GM23338 (cell line): Measurements from ENCODE around the gene PRR36. TPM values are rescaled to one million over a fixed set of nuclear protein-coding genes. Genes with fewer than 3 reads are reported as not detected.

Source experiments
- ATAC-seq: fragments of 200-7000 bp; cut with Tn5 transposase; 3 replicates; pipeline ENCODE4 v1.9.1; 2020
- DNase-seq: peaks from one replicate; pipeline ENCODE4 v3.0.0-alpha.2; 2015; ENCODE audit warnings: low spot score
- H2AFZ ChIP-seq: fragments of 200-600 bp; sonication (generic); 2 replicates; pipeline ENCODE4 v1.8.0; 2016; ENCODE audit warnings: antibody characterized with exemption, mild to moderate bottlenecking, moderate library complexity
- H3F3A ChIP-seq: fragments of 200-600 bp; sonication (generic); replicated peaks from 2 replicates; pipeline ENCODE4 v1.8.0; 2017; ENCODE audit warnings: antibody characterized with exemption, mixed run types, low read depth
- H3K27ac ChIP-seq: fragments of 200-600 bp; sonication (generic); 2 replicates; pipeline ENCODE4 v1.6.1; 2016; ENCODE audit warnings: low read depth
- H3K27me3 ChIP-seq: fragments of 200-600 bp; sonication (generic); 2 replicates; pipeline ENCODE4 v1.8.0; 2016; ENCODE audit warnings: mild to moderate bottlenecking, mixed run types, moderate library complexity; ENCODE audit not compliant: insufficient read depth
- H3K36me3 ChIP-seq: fragments of 200-600 bp; sonication (generic); 2 replicates; pipeline ENCODE4 v1.8.0; 2016; ENCODE audit warnings: mild to moderate bottlenecking; ENCODE audit not compliant: insufficient read depth
- H3K4me1 ChIP-seq: fragments of 200-600 bp; sonication (generic); 2 replicates; pipeline ENCODE4 v1.8.0; 2016; ENCODE audit warnings: mild to moderate bottlenecking, moderate library complexity; ENCODE audit not compliant: insufficient read depth
- H3K4me2 ChIP-seq: fragments of 200-600 bp; sonication (generic); 2 replicates; pipeline ENCODE4 v1.7.1; 2017; ENCODE audit warnings: mixed run types
- H3K4me3 ChIP-seq: fragments of 200-600 bp; sonication (generic); 2 replicates; pipeline ENCODE4 v1.6.1; 2016; ENCODE audit warnings: mixed run types
- H3K79me2 ChIP-seq: fragments of 200-600 bp; sonication (generic); replicated peaks from 2 replicates; pipeline ENCODE4 v1.8.0; 2017; ENCODE audit warnings: mild to moderate bottlenecking; ENCODE audit not compliant: insufficient read depth
- H3K9me2 ChIP-seq: fragments of 200-600 bp; sonication (generic); 2 replicates; pipeline ENCODE4 v1.8.0; 2017; ENCODE audit not compliant: insufficient read depth
- H4K20me1 ChIP-seq: fragments of 200-600 bp; sonication (generic); replicated peaks from 2 replicates; pipeline ENCODE4 v1.8.0; 2017; ENCODE audit warnings: mild to moderate bottlenecking; ENCODE audit not compliant: insufficient read depth
- H3K27ac Mint-ChIP-seq: 2 replicates; pipeline ENCODE4 v1.8.0; 2020; ENCODE audit warnings: inconsistent platforms, mild to moderate bottlenecking, moderate library complexity, mixed read lengths
- H3K27me3 Mint-ChIP-seq: 3 replicates; pipeline ENCODE4 v1.8.0; 2022; ENCODE audit warnings: low read depth, mild to moderate bottlenecking, moderate library complexity, mixed read lengths, inconsistent platforms; ENCODE audit not compliant: insufficient read depth, poor library complexity
- H3K36me3 Mint-ChIP-seq: 3 replicates; pipeline ENCODE4 v1.8.0; 2021; ENCODE audit warnings: low read depth, mild to moderate bottlenecking, inconsistent platforms, moderate library complexity, mixed read lengths
- H3K4me1 Mint-ChIP-seq: 3 replicates; pipeline ENCODE4 v1.8.0; 2020; ENCODE audit warnings: mild to moderate bottlenecking, inconsistent platforms, mixed read lengths
- H3K4me3 Mint-ChIP-seq: 3 replicates; pipeline ENCODE4 v1.8.0; 2021; ENCODE audit warnings: moderate library complexity, mild to moderate bottlenecking, inconsistent platforms, mixed read lengths
- H3K9me3 Mint-ChIP-seq: 3 replicates; pipeline ENCODE4 v1.8.0; 2020; ENCODE audit warnings: moderate library complexity, mild to moderate bottlenecking, inconsistent platforms, mixed read lengths
- CREB1 ChIP-seq: fragments of 250-450 bp; sonication (Bioruptor Pico); IDR thresholded peaks from 2 replicates; pipeline ENCODE4 v1.5.0; 2020; ENCODE audit warnings: low read depth, mild to moderate bottlenecking, moderate library complexity
- CTCF ChIP-seq, 2 experiments: fragments of 200-600 bp in 1 of 2; sonication (generic) in 1 of 2; conservative IDR thresholded peaks; 2 replicates each; pipeline versions ENCODE4 v1.5.1 to v1.6.1; 2016 to 2017; ENCODE audit warnings: antibody characterized with exemption in 2 of 2, low read depth in 2 of 2, mild to moderate bottlenecking in 2 of 2, moderate library complexity in 1 of 2
- ETS1 ChIP-seq: IDR thresholded peaks from 2 replicates; pipeline ENCODE4 v1.6.1; 2016; ENCODE audit warnings: antibody characterized with exemption
- EZH2 ChIP-seq: fragments of 200-600 bp; sonication (generic); IDR thresholded peaks from one replicate; pipeline ENCODE4 v1.8.0; 2017; ENCODE audit warnings: antibody characterized with exemption, mild to moderate bottlenecking, low read depth; ENCODE audit not compliant: unreplicated experiment
- JUNB ChIP-seq: IDR thresholded peaks from one replicate; pipeline ENCODE4 v1.6.1; 2016; ENCODE audit warnings: antibody characterized with exemption; ENCODE audit not compliant: unreplicated experiment
- NANOG ChIP-seq: IDR thresholded peaks from 2 replicates; pipeline ENCODE4 v1.6.1; 2016; ENCODE audit warnings: antibody characterized with exemption, borderline replicate concordance
- POLR2AphosphoS5 ChIP-seq: IDR thresholded peaks from 2 replicates; pipeline ENCODE4 v1.6.1; 2016; ENCODE audit warnings: antibody characterized with exemption, low read depth
- ZNF114 ChIP-seq: fragments of 250-450 bp; sonication (Bioruptor Pico); IDR thresholded peaks from 2 replicates; pipeline ENCODE4 v1.5.0; 2020; ENCODE audit warnings: mild to moderate bottlenecking, moderate library complexity
- ZNF331 ChIP-seq: fragments of 250-450 bp; sonication (Bioruptor Pico); IDR thresholded peaks from 2 replicates; pipeline ENCODE4 v1.5.0; 2020; ENCODE audit warnings: low read depth, mild to moderate bottlenecking, moderate library complexity
- polyA plus RNA-seq: library from polyadenylated mRNA; unstranded; fragments of >200 nt; fragmentation: Nextera tagmentation; extraction: Ambion mirVana; gene quantifications from 2 replicates; pipeline ENCODE4 v1.2.1, GENCODE V29; 2016
- total RNA-seq: library from RNA; depleted of rRNA; stranded (reverse); fragments of >200 nt; shearing (Covaris generic); gene quantifications from 2 replicates; pipeline ENCODE4 v1.2.3, GENCODE V29; 2014
- TF ChIP-seq, protein P1 (sequence below): IDR thresholded peaks from one replicate; pipeline ENCODE4 v1.6.1; 2018; ENCODE audit warnings: antibody characterized with exemption; ENCODE audit not compliant: unreplicated experiment

The PRR36 gene
- total and polyA plus RNA-seq, 2 experiments from 2014 or later = 17.6 to 17.9 TPM

DNA sequence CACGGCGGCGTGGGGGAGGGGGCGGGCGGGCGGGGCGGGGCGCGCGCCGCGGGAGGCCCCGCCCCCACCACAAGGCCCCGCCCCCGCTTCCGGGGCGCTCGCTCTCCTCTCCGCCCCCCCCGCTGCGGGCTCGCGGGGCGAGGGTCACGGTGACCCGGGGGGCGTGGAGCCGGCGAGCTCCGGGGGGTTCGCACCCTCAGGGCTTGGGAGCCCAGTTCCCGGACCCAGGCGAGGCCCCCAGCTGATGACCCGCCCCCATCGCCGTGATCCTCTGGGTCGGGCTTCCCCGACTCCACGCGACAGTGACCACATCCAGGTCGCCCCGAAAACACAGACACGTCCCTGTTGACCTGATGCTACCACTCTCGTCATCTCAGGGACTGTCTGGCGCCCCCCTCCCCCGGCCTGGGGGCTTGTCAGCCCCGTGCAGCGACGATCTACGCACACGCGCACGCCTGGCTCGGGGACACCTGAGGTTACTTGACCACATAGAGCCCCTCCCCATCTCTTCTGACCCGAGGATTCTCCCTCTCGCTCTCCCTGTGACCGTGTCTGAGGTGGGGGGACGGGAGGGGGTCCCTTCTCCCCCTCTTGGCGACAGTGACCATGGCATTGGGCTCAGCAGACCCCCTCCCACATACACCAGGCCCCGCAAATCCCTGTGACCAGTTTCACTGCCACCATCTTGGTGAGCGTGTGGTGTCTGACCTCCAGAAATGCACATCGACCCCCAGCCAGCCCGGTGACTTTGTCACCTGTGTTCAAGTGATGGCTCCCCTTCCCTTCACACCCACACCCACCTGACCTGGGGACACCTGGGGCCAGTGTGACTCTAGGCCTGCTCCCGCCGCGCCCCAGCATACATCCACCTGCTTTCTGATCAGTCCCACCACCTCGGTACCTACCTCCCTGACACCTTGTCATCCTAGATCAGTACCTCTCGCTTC, 30.2 kb upstream of the PRR36 start (continued):
- TF ChIP-seq CTCF (conservative IDR thresholded peaks at IDR 0.05; ENCODE audit: low read depth in 2 of 2) (no peak), EZH2 (no peak), ETS1 (no peak), ZNF331 (CRISPR knock-in tag) (no peak), JUNB (no peak), ZNF114 (no peak), POLR2AphosphoS5 (no peak), NANOG (no peak)
- TF ChIP-seq, protein P1, sequence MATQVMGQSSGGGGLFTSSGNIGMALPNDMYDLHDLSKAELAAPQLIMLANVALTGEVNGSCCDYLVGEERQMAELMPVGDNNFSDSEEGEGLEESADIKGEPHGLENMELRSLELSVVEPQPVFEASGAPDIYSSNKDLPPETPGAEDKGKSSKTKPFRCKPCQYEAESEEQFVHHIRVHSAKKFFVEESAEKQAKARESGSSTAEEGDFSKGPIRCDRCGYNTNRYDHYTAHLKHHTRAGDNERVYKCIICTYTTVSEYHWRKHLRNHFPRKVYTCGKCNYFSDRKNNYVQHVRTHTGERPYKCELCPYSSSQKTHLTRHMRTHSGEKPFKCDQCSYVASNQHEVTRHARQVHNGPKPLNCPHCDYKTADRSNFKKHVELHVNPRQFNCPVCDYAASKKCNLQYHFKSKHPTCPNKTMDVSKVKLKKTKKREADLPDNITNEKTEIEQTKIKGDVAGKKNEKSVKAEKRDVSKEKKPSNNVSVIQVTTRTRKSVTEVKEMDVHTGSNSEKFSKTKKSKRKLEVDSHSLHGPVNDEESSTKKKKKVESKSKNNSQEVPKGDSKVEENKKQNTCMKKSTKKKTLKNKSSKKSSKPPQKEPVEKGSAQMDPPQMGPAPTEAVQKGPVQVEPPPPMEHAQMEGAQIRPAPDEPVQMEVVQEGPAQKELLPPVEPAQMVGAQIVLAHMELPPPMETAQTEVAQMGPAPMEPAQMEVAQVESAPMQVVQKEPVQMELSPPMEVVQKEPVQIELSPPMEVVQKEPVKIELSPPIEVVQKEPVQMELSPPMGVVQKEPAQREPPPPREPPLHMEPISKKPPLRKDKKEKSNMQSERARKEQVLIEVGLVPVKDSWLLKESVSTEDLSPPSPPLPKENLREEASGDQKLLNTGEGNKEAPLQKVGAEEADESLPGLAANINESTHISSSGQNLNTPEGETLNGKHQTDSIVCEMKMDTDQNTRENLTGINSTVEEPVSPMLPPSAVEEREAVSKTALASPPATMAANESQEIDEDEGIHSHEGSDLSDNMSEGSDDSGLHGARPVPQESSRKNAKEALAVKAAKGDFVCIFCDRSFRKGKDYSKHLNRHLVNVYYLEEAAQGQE = no peak

- DNase-seq (peak; percentile 100), ATAC-seq (peak; percentile 75)
- H3K4me1 ChIP-seq = peaks cover 11% of the 10 kb centered on the region
- H3K27me3 ChIP-seq = no peaks in the 10 kb centered on the region
- Mint-ChIP-seq H3K27me3 (peaks cover 29% of the 10 kb centered on the region), H3K27ac (peak within 1 kb of the TSS; percentile 97), H3K4me1 (peaks cover 19% of the 10 kb centered on the region), H3K4me3 (peak within 1 kb of the TSS; percentile 91), H3K9me3 (peaks cover 6% of the 10 kb centered on the region; the same call in 1 of the 3 replicates), H3K36me3 (peaks cover 17% of the 10 kb centered on the region; the same call in 2 of the 3 replicates)
- H3K27ac ChIP-seq = peak within 1 kb of the TSS; percentile 94
- H4K20me1 ChIP-seq = no peaks in the 10 kb centered on the region; the same call in 1 of the 2 replicates
- H3K4me2 ChIP-seq = peak within 1 kb of the TSS; percentile 89
- H3K79me2 ChIP-seq = peaks cover 32% of the 10 kb centered on the region
- H3K4me3 ChIP-seq = peak within 1 kb of the TSS; percentile 91
- H3K36me3 ChIP-seq = no peaks in the 10 kb centered on the region; the same call in 1 of the 2 replicates
- peak within 1 kb of the TSS; percentile 95; the same call in 1 of the 2 replicates for H2AFZ ChIP-seq
- peaks cover 8% of the 10 kb centered on the region; the same call in 1 of the 2 replicates for H3F3A ChIP-seq
- no peaks in the 10 kb centered on the region for H3K9me2 ChIP-seq
- TF ChIP-seq POLR2AphosphoS5 = peak; percentile 99
- 0 out of 2 replicates have a peak, but pooled peaks have one; percentile 10 for TF ChIP-seq ETS1
- TF ChIP-seq CREB1 = peak; percentile 63; the same call in 1 of the 2 replicates
- peak; percentile 51 to 91 for TF ChIP-seq CTCF (conservative IDR thresholded peaks at IDR 0.05; ENCODE audit: low read depth in 2 of 2)
These were observed 29.3 kb upstream of the PRR36 start, which contains the start of gene MAP2K7 for GRCh38 chr19:7903244-7904073. TSS of gene MAP2K7 (plus strand) at chr19:7903877. CDS start at chr19:7903945, 68 bp downstream.
